ENCODE measurements around the gene SKAP1.

SKAP1 gene

DNA sequence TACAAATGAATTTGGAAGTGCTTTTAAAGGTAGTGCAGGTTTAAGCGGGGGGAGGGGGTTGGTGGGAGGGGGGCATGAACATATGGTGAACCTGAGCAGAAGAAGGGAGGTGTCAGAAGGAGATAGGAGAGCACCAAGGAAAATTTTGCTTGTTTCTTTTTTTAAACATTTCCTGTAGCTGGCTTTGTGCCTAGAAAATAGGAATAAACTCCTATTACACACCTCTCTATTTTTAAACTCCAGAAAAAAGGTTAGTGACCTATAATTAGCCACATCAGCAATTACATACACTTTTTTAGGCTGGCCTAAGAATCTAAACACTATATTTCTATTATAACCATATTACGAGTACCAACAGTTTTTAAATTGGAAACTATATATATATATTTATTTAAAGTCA, 159.1 kb downstream of the SKAP1 start:
- in situ Hi-C loops (cut with HindIII; ENCODE audit: low sequenced_read_pairs), result no loop called here
- no peak for DNase-seq (ENCODE audit: low read depth, low spot score)
- TF ChIP-seq, protein P1, sequence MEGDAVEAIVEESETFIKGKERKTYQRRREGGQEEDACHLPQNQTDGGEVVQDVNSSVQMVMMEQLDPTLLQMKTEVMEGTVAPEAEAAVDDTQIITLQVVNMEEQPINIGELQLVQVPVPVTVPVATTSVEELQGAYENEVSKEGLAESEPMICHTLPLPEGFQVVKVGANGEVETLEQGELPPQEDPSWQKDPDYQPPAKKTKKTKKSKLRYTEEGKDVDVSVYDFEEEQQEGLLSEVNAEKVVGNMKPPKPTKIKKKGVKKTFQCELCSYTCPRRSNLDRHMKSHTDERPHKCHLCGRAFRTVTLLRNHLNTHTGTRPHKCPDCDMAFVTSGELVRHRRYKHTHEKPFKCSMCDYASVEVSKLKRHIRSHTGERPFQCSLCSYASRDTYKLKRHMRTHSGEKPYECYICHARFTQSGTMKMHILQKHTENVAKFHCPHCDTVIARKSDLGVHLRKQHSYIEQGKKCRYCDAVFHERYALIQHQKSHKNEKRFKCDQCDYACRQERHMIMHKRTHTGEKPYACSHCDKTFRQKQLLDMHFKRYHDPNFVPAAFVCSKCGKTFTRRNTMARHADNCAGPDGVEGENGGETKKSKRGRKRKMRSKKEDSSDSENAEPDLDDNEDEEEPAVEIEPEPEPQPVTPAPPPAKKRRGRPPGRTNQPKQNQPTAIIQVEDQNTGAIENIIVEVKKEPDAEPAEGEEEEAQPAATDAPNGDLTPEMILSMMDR (IDR thresholded peaks at IDR 0.05; ENCODE audit: low read depth, low read length), result no peak

GRCh38 chr17:48269209-48269608, 160.8 kb downstream of the SKAP1 start:
- DNase-seq (ENCODE audit: low read depth, low spot score), result no peak
- in situ Hi-C loops (cut with HindIII; ENCODE audit: low sequenced_read_pairs), result no loop called here
- no peak overlapping the region for H3K4me3 ChIP-seq (ENCODE audit: low read depth, low read length)
- TF ChIP-seq, protein P1 (IDR thresholded peaks at IDR 0.05; ENCODE audit: low read depth, low read length), result no peak

More for the DNA sequence above, 159.1 kb downstream of the SKAP1 start:
- H3K4me3 ChIP-seq (ENCODE audit: low read depth, low read length), result no peak overlapping the region

DNA sequence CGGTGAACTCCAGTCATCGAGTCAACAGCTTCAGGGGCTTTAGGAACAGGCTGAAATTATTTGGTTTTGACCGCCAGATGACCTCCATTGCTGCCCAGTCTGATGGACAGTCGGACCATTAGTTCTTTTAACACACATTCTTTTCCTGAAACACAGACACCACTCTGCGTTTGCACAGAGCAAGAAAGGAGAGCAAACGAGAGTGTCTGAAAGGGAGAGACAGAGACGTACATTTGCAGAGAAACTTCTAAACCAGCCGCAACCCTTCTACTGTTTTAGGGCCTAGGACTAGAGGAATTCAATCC, 166.3 kb downstream of the SKAP1 start:
- in situ Hi-C loops (cut with HindIII; ENCODE audit: low sequenced_read_pairs), result no loop called here
- H3K4me3 ChIP-seq (ENCODE audit: low read depth, low read length), result no peak overlapping the region
- TF ChIP-seq, protein P1 (IDR thresholded peaks at IDR 0.05; ENCODE audit: low read depth, low read length), result no peak
- DNase-seq (ENCODE audit: low read depth, low spot score), result no peak

- DNase-seq (ENCODE audit: low read depth, low spot score), result peak; percentile 67
- H3K4me3 ChIP-seq (ENCODE audit: low read depth, low read length), result no peak overlapping the region
- in situ Hi-C loops (cut with HindIII; ENCODE audit: low sequenced_read_pairs), result no loop called here
- TF ChIP-seq, protein P1 (IDR thresholded peaks at IDR 0.05; ENCODE audit: low read depth, low read length), result peak; percentile 52
Measured at GRCh38 chr17:48262982-48263730, 166.9 kb downstream of the SKAP1 start.

- TF ChIP-seq, protein P1 (IDR thresholded peaks at IDR 0.05; ENCODE audit: low read depth, low read length), result peak; percentile 71
- H3K4me3 ChIP-seq (ENCODE audit: low read depth, low read length), result no peak overlapping the region
- in situ Hi-C loops (cut with HindIII; ENCODE audit: low sequenced_read_pairs), result no loop called here
- DNase-seq (ENCODE audit: low read depth, low spot score), result peak; percentile 54
Measured at GRCh38 chr17:48261297-48261880, 168.6 kb downstream of the SKAP1 start.

- in situ Hi-C loops (cut with HindIII; ENCODE audit: low sequenced_read_pairs), result no loop called here
- DNase-seq (ENCODE audit: low read depth, low spot score), result peak; percentile 72
- H3K4me3 ChIP-seq (ENCODE audit: low read depth, low read length), result no peak overlapping the region
- TF ChIP-seq, protein P1 (IDR thresholded peaks at IDR 0.05; ENCODE audit: low read depth, low read length), result peak; percentile 69
Measured at GRCh38 chr17:48259694-48260291, 170.2 kb downstream of the SKAP1 start.

All from astrocyte of the spinal cord (primary cell).